WTC11 (cell line): Measurements from ENCODE around the gene TBC1D22A.

Experiments used
- ELF4 ChIP-seq: sonication (generic); formaldehyde crosslinking; IDR thresholded peaks from 2 replicates; pipeline ENCODE4 v1.8.1; 2022; ENCODE audit warnings: low read depth, mild to moderate bottlenecking, moderate library complexity, missing genetic modification reagents
- ETV6 ChIP-seq: sonication (generic); formaldehyde crosslinking; IDR thresholded peaks from 2 replicates; pipeline ENCODE4 v1.8.1; 2022; ENCODE audit warnings: mild to moderate bottlenecking, missing genetic modification reagents
- FOXK1 ChIP-seq: sonication (generic); formaldehyde crosslinking; IDR thresholded peaks from 2 replicates; pipeline ENCODE4 v1.8.0; 2022; ENCODE audit warnings: mild to moderate bottlenecking, moderate library complexity, missing genetic modification reagents
- FOXP1 ChIP-seq: sonication (generic); formaldehyde crosslinking; IDR thresholded peaks from 2 replicates; pipeline ENCODE4 v1.8.0; 2022; ENCODE audit warnings: missing genetic modification reagents, mild to moderate bottlenecking, moderate library complexity, borderline replicate concordance
- TF ChIP-seq, protein P1 (sequence below): sonication (generic); formaldehyde crosslinking; IDR thresholded peaks from 2 replicates; pipeline ENCODE4 v1.8.1; 2023; ENCODE audit warnings: mild to moderate bottlenecking, missing genetic modification reagents, borderline replicate concordance
- TF ChIP-seq, protein P2 (sequence below): fragments of 200-600 bp; IDR thresholded peaks from 2 replicates; pipeline ENCODE4 v1.8.0; 2022; ENCODE audit warnings: antibody characterized with exemption

DNA sequence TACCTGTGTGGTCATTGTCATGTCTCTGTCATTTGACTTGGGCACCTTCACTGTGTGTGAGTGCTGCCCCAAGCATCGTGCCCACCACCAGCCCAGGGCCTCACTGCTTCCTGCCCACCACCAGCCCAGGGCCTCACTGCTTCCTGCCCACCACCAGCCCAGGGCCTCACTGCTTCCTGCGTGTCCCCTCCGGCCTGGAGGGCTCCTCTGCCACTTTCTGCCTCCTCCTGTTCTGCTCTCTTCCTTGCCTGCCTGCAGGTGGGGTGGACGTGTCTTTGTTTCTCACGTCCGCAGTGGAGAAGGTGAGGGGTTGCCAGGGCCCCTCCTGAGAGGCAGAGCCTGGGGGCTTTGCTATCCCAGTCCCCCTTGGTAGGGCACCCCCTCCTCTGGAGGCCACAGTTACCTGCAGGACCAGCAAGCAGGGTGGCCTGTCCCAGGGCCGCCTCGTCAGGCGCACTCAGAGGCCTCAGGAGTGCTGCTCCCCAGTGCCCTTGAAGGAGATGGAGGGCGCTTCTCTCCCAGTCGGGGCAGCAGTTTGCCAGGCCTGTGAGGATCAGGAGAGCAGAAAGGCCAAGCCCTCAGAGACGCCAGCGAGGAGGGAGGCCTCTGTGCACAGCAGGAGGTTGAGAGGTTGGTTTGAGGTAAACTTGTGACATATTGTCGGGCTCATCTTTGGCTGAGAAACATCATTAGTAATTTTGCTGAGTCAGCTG is 290.7 kb downstream of the TBC1D22A start:
- TF ChIP-seq, protein P1, sequence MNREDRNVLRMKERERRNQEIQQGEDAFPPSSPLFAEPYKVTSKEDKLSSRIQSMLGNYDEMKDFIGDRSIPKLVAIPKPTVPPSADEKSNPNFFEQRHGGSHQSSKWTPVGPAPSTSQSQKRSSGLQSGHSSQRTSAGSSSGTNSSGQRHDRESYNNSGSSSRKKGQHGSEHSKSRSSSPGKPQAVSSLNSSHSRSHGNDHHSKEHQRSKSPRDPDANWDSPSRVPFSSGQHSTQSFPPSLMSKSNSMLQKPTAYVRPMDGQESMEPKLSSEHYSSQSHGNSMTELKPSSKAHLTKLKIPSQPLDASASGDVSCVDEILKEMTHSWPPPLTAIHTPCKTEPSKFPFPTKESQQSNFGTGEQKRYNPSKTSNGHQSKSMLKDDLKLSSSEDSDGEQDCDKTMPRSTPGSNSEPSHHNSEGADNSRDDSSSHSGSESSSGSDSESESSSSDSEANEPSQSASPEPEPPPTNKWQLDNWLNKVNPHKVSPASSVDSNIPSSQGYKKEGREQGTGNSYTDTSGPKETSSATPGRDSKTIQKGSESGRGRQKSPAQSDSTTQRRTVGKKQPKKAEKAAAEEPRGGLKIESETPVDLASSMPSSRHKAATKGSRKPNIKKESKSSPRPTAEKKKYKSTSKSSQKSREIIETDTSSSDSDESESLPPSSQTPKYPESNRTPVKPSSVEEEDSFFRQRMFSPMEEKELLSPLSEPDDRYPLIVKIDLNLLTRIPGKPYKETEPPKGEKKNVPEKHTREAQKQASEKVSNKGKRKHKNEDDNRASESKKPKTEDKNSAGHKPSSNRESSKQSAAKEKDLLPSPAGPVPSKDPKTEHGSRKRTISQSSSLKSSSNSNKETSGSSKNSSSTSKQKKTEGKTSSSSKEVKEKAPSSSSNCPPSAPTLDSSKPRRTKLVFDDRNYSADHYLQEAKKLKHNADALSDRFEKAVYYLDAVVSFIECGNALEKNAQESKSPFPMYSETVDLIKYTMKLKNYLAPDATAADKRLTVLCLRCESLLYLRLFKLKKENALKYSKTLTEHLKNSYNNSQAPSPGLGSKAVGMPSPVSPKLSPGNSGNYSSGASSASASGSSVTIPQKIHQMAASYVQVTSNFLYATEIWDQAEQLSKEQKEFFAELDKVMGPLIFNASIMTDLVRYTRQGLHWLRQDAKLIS: no peak
- TF ChIP-seq, protein P2, sequence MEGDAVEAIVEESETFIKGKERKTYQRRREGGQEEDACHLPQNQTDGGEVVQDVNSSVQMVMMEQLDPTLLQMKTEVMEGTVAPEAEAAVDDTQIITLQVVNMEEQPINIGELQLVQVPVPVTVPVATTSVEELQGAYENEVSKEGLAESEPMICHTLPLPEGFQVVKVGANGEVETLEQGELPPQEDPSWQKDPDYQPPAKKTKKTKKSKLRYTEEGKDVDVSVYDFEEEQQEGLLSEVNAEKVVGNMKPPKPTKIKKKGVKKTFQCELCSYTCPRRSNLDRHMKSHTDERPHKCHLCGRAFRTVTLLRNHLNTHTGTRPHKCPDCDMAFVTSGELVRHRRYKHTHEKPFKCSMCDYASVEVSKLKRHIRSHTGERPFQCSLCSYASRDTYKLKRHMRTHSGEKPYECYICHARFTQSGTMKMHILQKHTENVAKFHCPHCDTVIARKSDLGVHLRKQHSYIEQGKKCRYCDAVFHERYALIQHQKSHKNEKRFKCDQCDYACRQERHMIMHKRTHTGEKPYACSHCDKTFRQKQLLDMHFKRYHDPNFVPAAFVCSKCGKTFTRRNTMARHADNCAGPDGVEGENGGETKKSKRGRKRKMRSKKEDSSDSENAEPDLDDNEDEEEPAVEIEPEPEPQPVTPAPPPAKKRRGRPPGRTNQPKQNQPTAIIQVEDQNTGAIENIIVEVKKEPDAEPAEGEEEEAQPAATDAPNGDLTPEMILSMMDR: no peak
- no peak for TF ChIP-seq FOXK1 (CRISPR knock-in tag)
- TF ChIP-seq ELF4 (CRISPR knock-in tag): no peak
- no peak for TF ChIP-seq ETV6 (CRISPR knock-in tag)
- 0 out of 2 replicates have a peak, but pooled peaks have one; percentile 44 for TF ChIP-seq FOXP1 (CRISPR knock-in tag)
